ENCODE results near the gene CREB3L4. TPM values are rescaled to one million over a fixed set of nuclear protein-coding genes. Genes with fewer than 3 reads are reported as not detected.
"Not testable (repeated sequence)": the region's sequence is repeated elsewhere in the genome, so short reads cannot be mapped to it uniquely, and the experiment has no call there.

Gene CREB3L4
- polyA plus RNA-seq, 1 donor (not counting 4 experiments of a cell fraction or from before 2014, with no cell fraction given) = 6.0 TPM

GRCh38 chr1:153978274-153978909, 10.7 kb downstream of the CREB3L4 start:
- H3K9me3 ChIP-seq (ENCODE audit: control insufficient read depth, low read depth, low read length) = no peaks in the 10 kb centered on the region
- no peak for DNase-seq (ENCODE audit: low read depth, low spot score)

GRCh38 chr1:153979091-153979490, 11.4 kb downstream of the CREB3L4 start:
- H3K4me2 ChIP-seq (ENCODE audit: control insufficient read depth, extremely low read depth, insufficient read depth, low read depth, low read length); H3K27me3 ChIP-seq (ENCODE audit: control insufficient read depth, extremely low read depth, insufficient read depth, low read length); H3K9ac ChIP-seq (ENCODE audit: control insufficient read depth, extremely low read depth, insufficient read depth, low read length); H3K27ac ChIP-seq (ENCODE audit: control insufficient read depth, insufficient read depth, low read length); H2AFZ ChIP-seq (ENCODE audit: control insufficient read depth, low read length); H3K4me3 ChIP-seq (ENCODE audit: control insufficient read depth in 2 of 3, extremely low read depth in 1 of 3, insufficient read depth in 2 of 3, low read depth in 1 of 3, low read length in 3 of 3); H3K9me3 ChIP-seq (ENCODE audit: control insufficient read depth, low read depth, low read length); FAIRE-seq; H4K20me1 ChIP-seq (ENCODE audit: control insufficient read depth, extremely low read depth, insufficient read depth, low read length); DNase-seq (ENCODE audit: low read depth, low spot score); dilution Hi-C loops (cut with MboI; ENCODE audit: extremely low pct_ligation_motif_present, low sequenced_read_pairs); H3K9me1 ChIP-seq (ENCODE audit: control insufficient read depth, extremely low read depth, insufficient read depth, low read length): not testable (repeated sequence)
- peaks cover 12 to 14% of the 10 kb centered on the region in 2 experiments for H3K36me3 ChIP-seq (ENCODE audit: control insufficient read depth in 2 of 2, extremely low read depth in 1 of 2, insufficient read depth in 2 of 2, low read length in 2 of 2)
- peaks cover 16% of the 10 kb centered on the region for H3K79me2 ChIP-seq (ENCODE audit: control insufficient read depth, insufficient read depth, low read length)
- H3K4me1 ChIP-seq (ENCODE audit: control insufficient read depth, extremely low read depth, insufficient read depth, low read length) = peaks cover 13% of the 10 kb centered on the region

More at GRCh38 chr1:153978274-153978909, 10.7 kb downstream of the CREB3L4 start:
- Histone ChIP-seq H3K79me2 (ENCODE audit: control insufficient read depth, insufficient read depth, low read length) (peaks cover 16% of the 10 kb centered on the region), H4K20me1 (ENCODE audit: control insufficient read depth, extremely low read depth, insufficient read depth, low read length) (no peaks in the 10 kb centered on the region), H3K27ac (ENCODE audit: control insufficient read depth, insufficient read depth, low read length) (peak overlapping the region; percentile 65), H3K4me2 (ENCODE audit: control insufficient read depth, extremely low read depth, insufficient read depth, low read depth, low read length) (peak overlapping the region; percentile 98), H3K4me1 (ENCODE audit: control insufficient read depth, extremely low read depth, insufficient read depth, low read length) (peaks cover 13% of the 10 kb centered on the region), H2AFZ (ENCODE audit: control insufficient read depth, low read length) (peak overlapping the region; percentile 100), H3K9me1 (ENCODE audit: control insufficient read depth, extremely low read depth, insufficient read depth, low read length) (no peaks in the 10 kb centered on the region), H3K4me3 (ENCODE audit: control insufficient read depth in 2 of 3, extremely low read depth in 1 of 3, insufficient read depth in 2 of 3, low read depth in 1 of 3, low read length in 3 of 3) (peak overlapping the region; percentile 91 to 98 (median 95)), H3K36me3 (ENCODE audit: control insufficient read depth in 2 of 2, extremely low read depth in 1 of 2, insufficient read depth in 2 of 2, low read length in 2 of 2) (peaks cover 11 to 20% of the 10 kb centered on the region in 2 experiments), H3K9ac (ENCODE audit: control insufficient read depth, extremely low read depth, insufficient read depth, low read length) (peak overlapping the region; percentile 91), H3K27me3 (ENCODE audit: control insufficient read depth, extremely low read depth, insufficient read depth, low read length) (no peaks in the 10 kb centered on the region)
- no peak for FAIRE-seq
- no peak for TF ChIP-seq EZH2 (IDR thresholded peaks at IDR 0.05; ENCODE audit: low read length)
- no peak for TF ChIP-seq CTCF (optimal IDR thresholded peaks at IDR 0.05 in 1 of 3, IDR thresholded peaks at IDR 0.05 in 1 of 3, conservative IDR thresholded peaks at IDR 0.05 in 1 of 3; ENCODE audit: extremely low read depth in 1 of 3, insufficient read depth in 2 of 3, low read length in 3 of 3)
- dilution Hi-C loops (cut with MboI; ENCODE audit: extremely low pct_ligation_motif_present, low sequenced_read_pairs) = no loop called here

GRCh38 chr1:153981735-153982134, 14.0 kb downstream of the CREB3L4 start:
- DNase-seq (ENCODE audit: low read depth, low spot score); H3K36me3 ChIP-seq (ENCODE audit: control insufficient read depth in 2 of 2, extremely low read depth in 1 of 2, insufficient read depth in 2 of 2, low read length in 2 of 2); FAIRE-seq; H2AFZ ChIP-seq (ENCODE audit: control insufficient read depth, low read length); H3K9me1 ChIP-seq (ENCODE audit: control insufficient read depth, extremely low read depth, insufficient read depth, low read length); H4K20me1 ChIP-seq (ENCODE audit: control insufficient read depth, extremely low read depth, insufficient read depth, low read length); H3K9ac ChIP-seq (ENCODE audit: control insufficient read depth, extremely low read depth, insufficient read depth, low read length); H3K4me2 ChIP-seq (ENCODE audit: control insufficient read depth, extremely low read depth, insufficient read depth, low read depth, low read length); dilution Hi-C loops (cut with MboI; ENCODE audit: extremely low pct_ligation_motif_present, low sequenced_read_pairs); H3K9me3 ChIP-seq (ENCODE audit: control insufficient read depth, low read depth, low read length); H3K27me3 ChIP-seq (ENCODE audit: control insufficient read depth, extremely low read depth, insufficient read depth, low read length); H3K27ac ChIP-seq (ENCODE audit: control insufficient read depth, insufficient read depth, low read length); H3K4me3 ChIP-seq (ENCODE audit: control insufficient read depth in 2 of 3, extremely low read depth in 1 of 3, insufficient read depth in 2 of 3, low read depth in 1 of 3, low read length in 3 of 3): not testable (repeated sequence)
- Histone ChIP-seq H3K79me2 (ENCODE audit: control insufficient read depth, insufficient read depth, low read length) (peaks cover 13% of the 10 kb centered on the region), H3K4me1 (ENCODE audit: control insufficient read depth, extremely low read depth, insufficient read depth, low read length) (peaks cover 17% of the 10 kb centered on the region)
